ENCODE measurements around the gene TMEM121. TPM values are rescaled to one million over a fixed set of nuclear protein-coding genes. Genes with fewer than 3 reads are reported as not detected.
"Not testable (repeated sequence)": the region's sequence is repeated elsewhere in the genome, so short reads cannot be mapped to it uniquely, and the experiment has no call there.

Gene TMEM121
- total RNA-seq, 1 experiment from 2014 or later = 0.31 TPM

- not testable (repeated sequence) for DNase-seq (ENCODE audit: low spot score)
These were observed 19.3 kb downstream of the TMEM121 start for GRCh38 chr14:105545676-105546075.

- not testable (repeated sequence) for DNase-seq (ENCODE audit: low spot score)
These were observed 20.0 kb downstream of the TMEM121 start for GRCh38 chr14:105546410-105546809.

GRCh38 chr14:105547072-105547471 lies 20.7 kb downstream of the TMEM121 start:
- DNase-seq (ENCODE audit: low spot score) = not testable (repeated sequence)

- no peak for DNase-seq (ENCODE audit: low spot score)
These were observed 21.4 kb downstream of the TMEM121 start for GRCh38 chr14:105547741-105548169.

- no peak for DNase-seq (ENCODE audit: low spot score)
These were observed 23.1 kb downstream of the TMEM121 start for GRCh38 chr14:105549481-105549880.

GRCh38 chr14:105554022-105554421 lies 27.6 kb downstream of the TMEM121 start:
- no peak for DNase-seq (ENCODE audit: low spot score)

GRCh38 chr14:105554523-105554922 lies 28.1 kb downstream of the TMEM121 start:
- no peak for DNase-seq (ENCODE audit: low spot score)

- not testable (repeated sequence) for DNase-seq (ENCODE audit: low spot score)
These were observed 31.3 kb downstream of the TMEM121 start for GRCh38 chr14:105557671-105558070.

GRCh38 chr14:105558449-105559154 lies 32.2 kb downstream of the TMEM121 start:
- not testable (repeated sequence) for DNase-seq (ENCODE audit: low spot score)

GRCh38 chr14:105559384-105560047 lies 33.1 kb downstream of the TMEM121 start:
- not testable (repeated sequence) for DNase-seq (ENCODE audit: low spot score)

- DNase-seq (ENCODE audit: low spot score) = not testable (repeated sequence)
These were observed 33.8 kb downstream of the TMEM121 start for GRCh38 chr14:105560048-105560669.

- DNase-seq (ENCODE audit: low spot score) = not testable (repeated sequence)
These were observed 35.0 kb downstream of the TMEM121 start for GRCh38 chr14:105561345-105561744.

GRCh38 chr14:105562713-105563346 lies 36.4 kb downstream of the TMEM121 start:
- DNase-seq (ENCODE audit: low spot score) = no peak

GRCh38 chr14:105563347-105563737 lies 37.0 kb downstream of the TMEM121 start:
- DNase-seq (ENCODE audit: low spot score) = no peak

- DNase-seq (ENCODE audit: low spot score) = not testable (repeated sequence)
These were observed 38.2 kb downstream of the TMEM121 start for GRCh38 chr14:105564536-105564935.

- not testable (repeated sequence) for DNase-seq (ENCODE audit: low spot score)
These were observed 39.0 kb downstream of the TMEM121 start for GRCh38 chr14:105565185-105565919.

GRCh38 chr14:105566248-105567163 lies 40.1 kb downstream of the TMEM121 start:
- not testable (repeated sequence) for DNase-seq (ENCODE audit: low spot score)

GRCh38 chr14:105567164-105568103 lies 41.1 kb downstream of the TMEM121 start:
- DNase-seq (ENCODE audit: low spot score) = not testable (repeated sequence)

All from HT-29 (cell line).